HFF-Myc (cell line): ENCODE measurements around the gene DYNC1LI1.
"Not testable (repeated sequence)": the region's sequence is repeated elsewhere in the genome, so short reads cannot be mapped to it uniquely, and the experiment has no call there.

Experiments used
- DNase-seq: peaks from one replicate; pipeline ENCODE4 v3.0.0-alpha.2; 2011; ENCODE audit warnings: low read depth; ENCODE audit errors: extremely low read depth
- H3K4me3 ChIP-seq: replicated peaks from 2 replicates; pipeline ENCODE4 v1.5.1; 2011; ENCODE audit warnings: low read depth, mild to moderate bottlenecking, control low read depth, low read length
- CTCF ChIP-seq: IDR thresholded peaks from 2 replicates; pipeline ENCODE4 v1.5.1; 2012; ENCODE audit warnings: mild to moderate bottlenecking, low read depth, low read length, control low read depth; ENCODE audit errors: missing control alignments

The DYNC1LI1 gene

GRCh38 chr3:32522682-32523081 is 48.0 kb downstream of the DYNC1LI1 start:
- H3K4me3 ChIP-seq: no peak overlapping the region
- no peak for TF ChIP-seq CTCF
- no peak for DNase-seq

DNA sequence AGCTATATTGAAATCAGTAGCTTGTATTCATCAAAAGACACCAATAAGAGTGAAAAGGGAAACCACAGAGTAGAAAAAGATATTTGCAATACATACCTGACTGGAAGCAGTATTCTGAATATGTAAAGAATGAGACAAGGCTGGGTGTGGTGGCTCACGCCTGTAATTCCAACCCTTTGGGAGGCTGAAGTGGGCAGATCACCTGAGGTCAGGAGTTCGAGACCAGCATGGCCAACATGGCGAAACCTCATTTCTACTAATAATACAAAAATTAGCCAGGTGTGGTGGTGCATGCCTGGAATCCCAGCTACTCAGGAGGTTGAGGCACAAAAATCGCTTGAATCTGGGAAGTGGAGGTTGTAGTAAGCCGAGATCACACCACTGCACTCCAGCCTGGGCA is 51.7 kb downstream of the DYNC1LI1 start:
- not testable (repeated sequence) for H3K4me3 ChIP-seq, DNase-seq

DNA sequence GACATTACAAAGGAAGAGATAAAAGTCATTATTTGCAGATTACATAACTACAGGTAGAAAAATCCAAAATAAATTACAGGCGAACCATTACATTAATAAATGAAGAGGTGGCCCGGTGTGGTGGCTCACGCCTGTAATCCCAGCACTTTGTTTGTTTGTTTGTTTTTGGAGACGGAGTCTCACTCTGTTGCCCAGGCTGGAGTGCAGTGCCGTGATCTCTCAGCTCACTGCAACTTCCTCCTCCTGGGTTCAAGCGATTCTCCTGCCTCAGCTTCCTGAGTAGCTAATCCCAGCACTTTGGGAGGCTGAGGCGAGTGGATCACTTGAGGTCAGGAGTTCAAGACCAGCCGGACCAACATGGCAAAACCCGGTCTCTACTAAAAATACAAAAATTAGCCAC is 53.9 kb downstream of the DYNC1LI1 start:
- H3K4me3 ChIP-seq, DNase-seq: not testable (repeated sequence)

DNA sequence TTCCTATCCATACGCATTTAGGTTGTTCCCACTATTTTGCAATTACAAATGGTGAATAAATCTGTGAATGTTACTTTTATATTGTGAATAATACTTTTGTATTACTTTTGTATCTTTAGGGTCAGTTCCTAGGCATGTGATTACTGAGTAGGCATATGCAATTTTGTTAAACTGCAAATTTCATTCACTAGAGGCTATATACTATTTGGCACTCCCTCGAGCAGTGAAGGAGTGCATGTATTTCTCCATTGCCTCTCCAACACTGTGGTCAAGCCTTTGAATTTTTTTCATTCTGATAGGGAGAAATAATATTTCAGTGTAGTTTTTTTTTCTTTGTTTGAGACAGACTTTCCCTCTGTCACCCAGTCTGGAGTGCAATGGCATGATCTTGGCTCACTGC is 59.7 kb downstream of the DYNC1LI1 start:
- DNase-seq: no peak
- TF ChIP-seq CTCF: no peak

DNA sequence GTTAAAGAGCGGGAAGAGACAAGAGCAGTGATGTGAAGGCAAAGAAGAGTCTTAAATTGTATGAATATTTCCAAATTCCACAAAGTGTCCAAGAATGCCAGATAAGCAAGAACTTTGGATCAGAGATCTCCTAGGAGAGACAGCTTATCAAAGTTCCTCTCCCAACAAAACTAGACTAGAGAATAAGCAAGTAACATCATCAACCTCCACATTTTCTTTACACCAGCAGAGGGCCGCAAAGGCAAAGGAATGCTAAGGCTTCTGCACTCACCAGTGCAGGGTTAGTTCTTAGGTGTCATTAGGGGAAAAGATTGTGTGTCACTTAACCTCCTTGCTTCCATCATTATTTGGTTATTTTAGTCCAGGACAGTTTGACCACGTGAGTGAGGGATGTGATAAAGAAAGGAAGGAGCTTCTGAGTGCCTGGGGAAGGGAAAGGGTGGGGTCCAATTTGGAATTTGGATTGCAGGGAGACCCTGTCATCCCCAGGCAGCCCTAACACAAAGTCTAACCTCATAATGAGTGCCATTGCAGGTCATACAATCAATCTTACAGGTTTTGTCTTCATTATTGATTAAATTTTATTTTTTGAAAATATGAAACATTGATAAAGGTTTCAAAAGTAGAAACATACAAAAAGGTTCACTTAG is 60.5 kb downstream of the DYNC1LI1 start:
- H3K4me3 ChIP-seq: no peak overlapping the region
- DNase-seq: peak; percentile 41
- peak; percentile 69 for TF ChIP-seq CTCF

More for the DNA sequence above, 59.7 kb downstream of the DYNC1LI1 start:
- H3K4me3 ChIP-seq: no peak overlapping the region

GRCh38 chr3:32508711-32509110 is 61.9 kb downstream of the DYNC1LI1 start:
- TF ChIP-seq CTCF: no peak
- DNase-seq: peak; percentile 61
- no peak overlapping the region for H3K4me3 ChIP-seq

GRCh38 chr3:32506466-32506865 is 64.2 kb downstream of the DYNC1LI1 start:
- DNase-seq: no peak
- no peak overlapping the region for H3K4me3 ChIP-seq
- no peak for TF ChIP-seq CTCF

DNA sequence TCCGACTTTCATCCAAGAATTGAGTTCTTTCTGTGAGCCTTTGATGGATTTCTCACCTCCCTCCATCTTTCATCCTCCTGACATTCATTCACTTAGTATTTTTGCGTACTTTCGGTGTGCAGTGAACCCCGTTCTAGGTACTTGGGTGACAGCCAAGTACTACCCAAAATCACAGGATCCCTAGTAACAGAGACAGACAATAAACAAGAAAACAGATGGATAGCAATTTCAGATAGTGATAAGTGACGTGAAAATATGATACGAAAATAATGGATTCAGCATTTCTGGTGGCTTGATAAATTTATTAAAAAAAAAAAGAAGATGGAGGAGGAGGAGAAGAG is 67.7 kb downstream of the DYNC1LI1 start:
- no peak for DNase-seq
- H3K4me3 ChIP-seq: peak overlapping the region; percentile 78
- no peak for TF ChIP-seq CTCF
